ENCODE data around the gene WDR5B. TPM values are rescaled to one million over a fixed set of nuclear protein-coding genes. Genes with fewer than 3 reads are reported as not detected.

Gene WDR5B
- total RNA-seq, 1 donor from 2014 or later: 6.9 TPM

GRCh38 chr3:122410111-122410510 lies 5.8 kb downstream of the WDR5B start:
- no peak for DNase-seq (ENCODE audit: low read depth)

DNA sequence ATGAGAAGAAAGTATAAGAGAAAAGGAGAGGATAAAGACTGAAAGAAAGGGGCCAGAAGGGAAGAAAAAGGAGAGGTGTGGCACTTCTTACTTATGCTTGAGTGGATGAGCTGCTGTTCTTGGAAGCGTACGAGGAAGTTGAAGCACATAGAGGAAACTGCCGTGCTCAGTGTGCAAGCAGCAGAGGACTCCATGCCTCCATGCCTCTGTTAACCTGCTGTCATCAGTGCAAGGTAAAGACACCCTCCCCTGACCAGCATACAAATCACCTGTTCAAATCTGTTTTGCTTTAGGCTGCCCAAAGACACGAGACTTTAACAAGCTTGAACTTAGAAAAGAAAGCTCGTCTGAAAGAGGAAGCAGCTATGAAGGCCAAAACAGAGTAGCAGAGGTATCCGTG lies 6.4 kb downstream of the WDR5B start:
- DNase-seq (ENCODE audit: low read depth): no peak

- DNase-seq (ENCODE audit: low read depth): no peak
Observed at GRCh38 chr3:122407946-122408345, 7.9 kb downstream of the WDR5B start.

- DNase-seq (ENCODE audit: low read depth): peak; percentile 54
Observed at GRCh38 chr3:122406198-122406597, 9.7 kb downstream of the WDR5B start.

DNA sequence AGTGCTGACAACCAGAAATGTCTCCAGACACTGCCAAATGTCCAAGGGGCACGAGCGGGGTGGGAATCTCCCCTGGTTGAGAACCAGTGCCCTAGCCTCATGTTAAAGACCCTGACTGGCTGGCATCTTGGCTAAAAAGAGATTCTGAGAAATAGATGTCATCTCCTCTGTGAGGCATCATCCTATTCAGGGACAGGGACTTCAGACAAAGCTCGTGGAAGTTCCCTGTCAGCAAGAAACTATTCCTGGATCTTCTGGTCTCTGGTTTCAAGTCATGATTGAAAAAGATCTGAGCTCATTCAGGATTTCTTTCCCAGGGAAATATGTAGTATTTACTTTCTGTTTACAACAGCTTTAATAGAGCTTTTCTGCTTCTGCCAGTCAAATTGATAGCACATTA lies 10.8 kb downstream of the WDR5B start:
- peak; percentile 67 for DNase-seq (ENCODE audit: low read depth)

- no peak for DNase-seq (ENCODE audit: low read depth)
Observed at GRCh38 chr3:122403489-122403888, 12.4 kb downstream of the WDR5B start.

- no peak for DNase-seq (ENCODE audit: low read depth)
Observed at GRCh38 chr3:122398920-122399319, 16.9 kb downstream of the WDR5B start.

DNA sequence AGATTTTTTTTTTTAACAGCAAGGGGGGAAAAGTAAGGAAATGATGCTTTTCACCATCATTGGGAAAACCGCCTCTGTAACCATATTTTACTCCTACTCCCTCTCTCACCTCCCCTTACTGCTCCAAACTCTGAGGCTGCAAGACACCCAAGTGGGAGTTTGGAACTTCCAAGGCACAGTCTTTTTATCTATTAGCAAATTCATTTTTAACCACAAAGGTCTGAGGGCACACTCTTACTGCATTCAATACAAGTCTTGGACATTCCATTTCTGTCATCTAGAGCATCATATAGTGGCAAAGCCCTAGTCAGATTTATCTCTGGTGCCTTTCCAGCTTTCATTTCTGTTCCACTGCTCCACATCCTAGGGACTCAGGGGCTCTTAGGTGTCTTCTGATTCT lies 18.7 kb downstream of the WDR5B start:
- no peak for DNase-seq (ENCODE audit: low read depth)

DNA sequence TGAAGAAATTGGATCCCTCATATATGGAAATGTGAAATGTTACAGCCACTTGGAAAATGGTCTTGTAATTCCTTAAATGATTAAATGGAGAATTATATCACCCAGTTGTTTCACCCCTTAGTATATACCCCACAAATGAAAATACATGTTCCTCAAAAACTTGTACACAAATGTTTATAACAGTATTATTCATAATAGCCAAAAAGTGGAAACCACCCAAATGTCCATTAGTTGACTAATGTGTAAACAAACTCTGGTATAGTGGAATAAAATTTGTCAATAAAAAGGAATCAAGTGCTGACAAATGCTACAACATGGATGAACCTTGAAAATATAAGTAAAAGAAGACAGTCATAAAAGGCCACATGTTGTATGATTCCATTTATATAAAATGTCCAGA lies 19.4 kb downstream of the WDR5B start:
- DNase-seq (ENCODE audit: low read depth): no peak

- no peak for DNase-seq (ENCODE audit: low read depth)
Observed at GRCh38 chr3:122395582-122395981, 20.3 kb downstream of the WDR5B start.

- DNase-seq (ENCODE audit: low read depth): peak; percentile 8
Observed at GRCh38 chr3:122394173-122394572, 21.7 kb downstream of the WDR5B start.

- DNase-seq (ENCODE audit: low read depth): peak; percentile 51
Observed at GRCh38 chr3:122392868-122393844, 22.7 kb downstream of the WDR5B start.

DNA sequence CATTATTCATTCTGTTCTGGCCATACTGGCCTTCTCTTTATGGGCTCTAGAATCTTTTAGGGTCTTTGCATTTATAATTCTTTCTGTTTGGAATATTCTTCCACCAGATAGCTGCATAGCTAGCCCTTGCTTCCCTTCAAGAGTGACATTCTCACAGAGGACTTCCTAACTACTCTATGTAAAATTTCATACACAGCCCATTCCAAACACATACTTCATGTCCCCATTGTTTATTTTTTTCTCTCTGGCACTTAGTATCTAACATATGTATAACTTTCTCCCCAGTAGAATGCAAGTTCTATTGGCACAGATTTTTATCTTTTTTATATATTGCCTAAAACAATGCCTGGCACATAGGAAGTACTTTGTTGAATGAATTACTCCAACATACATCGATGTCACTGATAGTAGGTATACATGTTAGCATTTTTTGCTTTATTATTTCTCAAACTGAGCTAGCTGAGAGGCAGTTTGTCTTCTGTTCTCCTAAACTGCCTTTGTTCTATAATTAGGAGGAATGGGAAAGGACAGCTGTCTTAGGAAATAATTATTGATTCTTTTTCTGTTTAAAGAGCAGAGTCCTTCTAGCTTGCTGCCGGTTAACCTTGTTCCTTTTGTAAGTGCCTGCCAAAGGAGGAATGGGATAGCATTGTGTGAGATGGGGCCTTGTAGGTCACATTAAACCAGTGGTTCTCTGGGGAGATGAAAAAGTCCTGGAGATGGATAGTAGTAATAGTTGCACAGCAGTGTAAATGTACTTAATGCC lies 24.0 kb downstream of the WDR5B start:
- no peak for DNase-seq (ENCODE audit: low read depth)

DNA sequence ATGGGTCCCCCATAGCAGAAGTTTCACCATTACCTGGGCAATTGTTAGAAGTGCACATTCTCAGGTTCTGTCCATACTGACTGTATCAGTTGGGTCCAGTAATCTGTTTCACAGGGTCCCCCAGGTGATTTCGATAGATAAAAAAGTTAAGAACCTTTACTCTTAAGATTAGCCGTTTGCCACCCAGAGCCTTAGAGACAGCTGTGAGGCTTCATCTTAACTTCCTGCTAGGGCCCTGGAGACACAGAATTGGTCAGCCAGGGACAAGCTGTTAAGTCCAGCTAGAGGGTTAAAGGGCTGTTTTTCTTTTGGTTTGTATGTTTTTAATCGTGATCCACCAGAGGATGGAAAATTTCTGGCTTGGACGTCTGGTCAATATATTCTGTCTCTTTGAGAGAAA lies 25.2 kb downstream of the WDR5B start:
- DNase-seq (ENCODE audit: low read depth): no peak

DNA sequence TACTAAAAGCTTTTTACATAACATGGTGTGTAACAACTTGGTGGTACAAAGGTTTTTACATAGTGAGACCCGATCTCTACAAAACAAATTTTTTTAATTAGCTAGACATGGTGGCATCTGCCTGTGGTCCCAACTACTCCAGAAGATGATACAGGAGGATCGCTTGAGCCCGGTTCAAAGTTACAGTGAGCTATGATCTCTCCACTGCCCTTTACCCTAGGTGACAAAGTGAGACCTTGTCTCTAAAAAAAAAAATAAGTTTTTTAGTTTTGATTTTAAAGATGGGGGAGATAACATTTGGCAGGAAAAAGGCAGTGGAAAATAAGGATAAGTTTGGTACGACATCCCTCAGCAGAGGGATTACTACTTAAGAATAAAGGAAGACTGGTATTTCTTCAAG lies 26.0 kb downstream of the WDR5B start:
- no peak for DNase-seq (ENCODE audit: low read depth)

DNA sequence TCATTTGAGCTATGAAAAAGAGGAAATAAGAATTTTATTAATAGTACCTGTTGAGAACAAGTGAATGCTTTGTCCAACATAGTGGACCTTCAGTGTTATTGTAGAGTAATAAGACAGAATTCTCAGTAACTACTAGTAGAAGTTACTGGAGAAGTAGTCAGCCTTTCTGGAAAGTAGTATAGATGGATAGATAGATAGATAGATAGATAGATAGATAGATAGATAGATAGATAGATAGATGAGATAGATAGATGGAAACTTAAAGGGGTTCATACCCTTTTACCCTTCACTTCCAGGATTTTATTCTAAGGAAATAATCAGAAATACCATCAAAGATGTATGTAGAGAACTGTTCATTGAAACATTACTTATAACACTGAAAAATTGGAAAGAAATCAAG lies 26.7 kb downstream of the WDR5B start:
- no peak for DNase-seq (ENCODE audit: low read depth)

GRCh38 chr3:122387709-122388108 lies 28.2 kb downstream of the WDR5B start:
- no peak for DNase-seq (ENCODE audit: low read depth)

DNA sequence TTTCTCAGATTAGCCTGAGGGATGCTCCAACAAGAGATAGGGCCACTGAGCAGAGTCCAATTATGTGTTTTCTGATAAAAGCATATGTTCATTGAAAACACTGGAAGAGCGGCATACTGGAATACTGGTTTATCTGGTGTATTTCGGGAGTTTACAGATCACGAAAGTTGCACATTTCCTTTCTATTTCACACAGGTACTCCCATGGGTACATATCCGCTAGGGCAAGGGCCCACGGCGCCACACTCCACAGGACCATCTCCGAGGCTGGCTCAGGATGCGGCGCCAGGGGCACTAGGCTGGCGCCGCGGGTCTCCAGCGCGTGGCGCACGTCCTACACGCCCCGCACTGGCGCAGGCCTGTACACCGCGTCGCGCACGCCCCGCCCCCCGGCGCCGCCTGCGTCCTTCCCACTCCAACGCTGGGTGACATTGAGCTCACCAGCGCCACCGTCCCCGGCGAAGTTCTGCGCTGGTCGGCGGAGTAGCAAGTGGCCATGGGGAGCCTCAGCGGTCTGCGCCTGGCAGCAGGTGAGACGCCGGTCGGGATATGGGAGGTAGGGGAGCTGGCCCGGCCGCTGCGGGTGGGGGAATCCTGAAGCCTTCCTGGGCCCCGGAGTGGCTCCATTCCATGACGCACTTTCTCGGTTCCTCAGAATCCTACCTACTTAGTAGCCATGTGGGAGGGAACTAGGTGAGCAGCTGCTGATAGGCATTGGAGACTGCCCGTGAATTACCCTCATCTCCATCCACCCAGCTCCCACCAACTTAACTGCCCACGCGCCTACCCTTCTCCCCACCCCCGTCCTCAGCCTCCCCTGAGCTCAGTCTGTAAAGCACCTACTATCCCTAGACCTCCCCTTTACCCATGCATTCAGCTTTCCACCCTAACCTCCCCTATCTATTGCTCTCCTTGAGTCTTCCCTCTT lies 31.8 kb downstream of the WDR5B start, which contains the start of gene FAM162A:
TSS of gene FAM162A (plus strand) at position 412 of the 927 bp plus-strand sequence. CDS start at position 496, 84 bp downstream.
- DNase-seq (ENCODE audit: low read depth): peak; percentile 95

GRCh38 chr3:122382888-122383666 lies 32.8 kb downstream of the WDR5B start, which contains the start of gene MIX23:
Gene MIX23, minus strand, starts transcription at chr3:122383231. Its CDS starts 7 bp downstream, at chr3:122383224.
- DNase-seq (ENCODE audit: low read depth): peak; percentile 93

GRCh38 chr3:122377975-122378374 lies 37.9 kb downstream of the WDR5B start:
- no peak for DNase-seq (ENCODE audit: low read depth)
